A673 (cell line): Measurements from ENCODE around the gene MSANTD1.

Experiments used
- EZH2 ChIP-seq: fragments of 200-600 bp; sonication (generic); IDR thresholded peaks from 2 replicates; pipeline ENCODE4 v1.6.1; 2017; ENCODE audit warnings: borderline replicate concordance, low read depth, mild to moderate bottlenecking, mixed read lengths, antibody characterized with exemption, low read length; ENCODE audit not compliant: poor library complexity, severe bottlenecking
- TF ChIP-seq, protein P1 (sequence below): fragments of 300-800, 200-600 bp; sonication (generic); conservative IDR thresholded peaks from 2 replicates; pipeline ENCODE4 v1.5.1; 2017; ENCODE audit warnings: low read depth, mild to moderate bottlenecking, antibody characterized with exemption, low read length, moderate library complexity, mixed read lengths

GRCh38 chr4:3232871-3233271, 16.1 kb upstream of the MSANTD1 start:
- TF ChIP-seq, protein P1, sequence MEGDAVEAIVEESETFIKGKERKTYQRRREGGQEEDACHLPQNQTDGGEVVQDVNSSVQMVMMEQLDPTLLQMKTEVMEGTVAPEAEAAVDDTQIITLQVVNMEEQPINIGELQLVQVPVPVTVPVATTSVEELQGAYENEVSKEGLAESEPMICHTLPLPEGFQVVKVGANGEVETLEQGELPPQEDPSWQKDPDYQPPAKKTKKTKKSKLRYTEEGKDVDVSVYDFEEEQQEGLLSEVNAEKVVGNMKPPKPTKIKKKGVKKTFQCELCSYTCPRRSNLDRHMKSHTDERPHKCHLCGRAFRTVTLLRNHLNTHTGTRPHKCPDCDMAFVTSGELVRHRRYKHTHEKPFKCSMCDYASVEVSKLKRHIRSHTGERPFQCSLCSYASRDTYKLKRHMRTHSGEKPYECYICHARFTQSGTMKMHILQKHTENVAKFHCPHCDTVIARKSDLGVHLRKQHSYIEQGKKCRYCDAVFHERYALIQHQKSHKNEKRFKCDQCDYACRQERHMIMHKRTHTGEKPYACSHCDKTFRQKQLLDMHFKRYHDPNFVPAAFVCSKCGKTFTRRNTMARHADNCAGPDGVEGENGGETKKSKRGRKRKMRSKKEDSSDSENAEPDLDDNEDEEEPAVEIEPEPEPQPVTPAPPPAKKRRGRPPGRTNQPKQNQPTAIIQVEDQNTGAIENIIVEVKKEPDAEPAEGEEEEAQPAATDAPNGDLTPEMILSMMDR, result no peak
- no peak for TF ChIP-seq EZH2
